ENCODE results near the gene GDF11. TPM values are rescaled to one million over a fixed set of nuclear protein-coding genes. Genes with fewer than 3 reads are reported as not detected.

GDF11 gene
- total RNA-seq, 1 experiment from 2014 or later: 5.3 TPM

- CTCF ChIA-PET: interaction anchor here (1.2 to 1.9 kb wide), 6 partner anchors 8 to 461 kb away, joined by 3 to 48 read pairs (median 6); partner anchors contain the start of genes RDH5 and SMARCC2
- no peak for DNase-seq (ENCODE audit: low read depth, low spot score)
- TF ChIP-seq SIN3A (IDR thresholded peaks at IDR 0.05; ENCODE audit: low read depth) (no peak), ATF3 (IDR thresholded peaks at IDR 0.05) (no peak), TCF7L2 (IDR thresholded peaks at IDR 0.05; ENCODE audit: borderline replicate concordance, extremely low read depth, insufficient read depth, insufficient read length) (peak; percentile 47)
- H3K4me1 ChIP-seq (ENCODE audit: control insufficient read depth in 1 of 2, insufficient read depth in 2 of 2, low read length in 2 of 2): peaks cover 18 to 52% of the 10 kb centered on the region in 2 experiments
- H3K79me2 ChIP-seq (ENCODE audit: insufficient read depth, low read length): peaks cover 22% of the 10 kb centered on the region
- intact Hi-C loops (cut with micrococcal nuclease): no loop called here
- H3K9me3 ChIP-seq (ENCODE audit: control insufficient read depth in 1 of 2, insufficient read depth in 1 of 2, low read depth in 1 of 2, low read length in 2 of 2): no peaks in the 10 kb centered on the region
- H3K36me3 ChIP-seq (ENCODE audit: control insufficient read depth in 1 of 2, insufficient read depth in 2 of 2, low read length in 2 of 2): peaks cover 9 to 35% of the 10 kb centered on the region in 2 experiments; a peak in 3 of 4 replicates
- peak overlapping the region; percentile 95 for H3K4me2 ChIP-seq (ENCODE audit: low read length)
- peak overlapping the region; percentile 93 for H3K9ac ChIP-seq (ENCODE audit: low read length)
- H3K27ac ChIP-seq (ENCODE audit: low read depth, low read length): peak overlapping the region; percentile 94
- H4K20me1 ChIP-seq (ENCODE audit: insufficient read depth): no peaks in the 10 kb centered on the region
- no TSS peak for BruUV-seq (replicated peaks)
- peak overlapping the region; percentile 88 to 96 for H3K4me3 ChIP-seq (replicated peaks in 1 of 2; ENCODE audit: low read depth in 1 of 2, low read length in 2 of 2)
- H3K9me2 ChIP-seq (ENCODE audit: insufficient read depth): no peaks in the 10 kb centered on the region
- ATAC-seq: peak; percentile 33
- H2AFZ ChIP-seq (ENCODE audit: low read depth, low read length, poor library complexity, severe bottlenecking): no peak overlapping the region
- RAD21 ChIA-PET (ENCODE audit: low non-redundant PET in 1 of 2, low total read pairs in 2 of 2, uncharacterized antibody in 2 of 2, unreplicated experiment in 2 of 2): interaction anchor here in 1 of 2 experiments (1.8 kb wide), 1 partner anchor 10 kb away, joined by 7 read pairs; no protein-coding TSS in a partner anchor
- POLR2A ChIA-PET: interaction anchor here (0.7 to 2.3 kb wide), 5 partner anchors 10 to 945 kb away, joined by 3 to 24 read pairs (median 4); partner anchors contain the start of genes DNAJC14, ORMDL2 and SARNP
- no peaks in the 10 kb centered on the region for H3K27me3 ChIP-seq (ENCODE audit: insufficient read depth, low read length)
Observed at GRCh38 chr12:55728186-55728938, 14.6 kb upstream of the GDF11 start.

- Histone ChIP-seq H3K4me3 (replicated peaks in 1 of 2; ENCODE audit: low read depth in 1 of 2, low read length in 2 of 2) (peak within 1 kb of the TSS; percentile 88 to 96), H3K79me2 (ENCODE audit: insufficient read depth, low read length) (peaks cover 22% of the 10 kb centered on the region), H3K9me3 (ENCODE audit: control insufficient read depth in 1 of 2, insufficient read depth in 1 of 2, low read depth in 1 of 2, low read length in 2 of 2) (no peaks in the 10 kb centered on the region), H3K4me1 (ENCODE audit: control insufficient read depth in 1 of 2, insufficient read depth in 2 of 2, low read length in 2 of 2) (peaks cover 19 to 55% of the 10 kb centered on the region in 2 experiments), H3K36me3 (ENCODE audit: control insufficient read depth in 1 of 2, insufficient read depth in 2 of 2, low read length in 2 of 2) (peaks cover 7 to 27% of the 10 kb centered on the region in 2 experiments; a peak in 3 of 4 replicates), H3K27me3 (ENCODE audit: insufficient read depth, low read length) (no peaks in the 10 kb centered on the region), H2AFZ (ENCODE audit: low read depth, low read length, poor library complexity, severe bottlenecking) (no peak within 1 kb of the TSS), H3K9ac (ENCODE audit: low read length) (peak within 1 kb of the TSS; percentile 93), H3K4me2 (ENCODE audit: low read length) (peak within 1 kb of the TSS; percentile 95), H4K20me1 (ENCODE audit: insufficient read depth) (no peaks in the 10 kb centered on the region), H3K27ac (ENCODE audit: low read depth, low read length) (peak within 1 kb of the TSS; percentile 94), H3K9me2 (ENCODE audit: insufficient read depth) (no peaks in the 10 kb centered on the region)
- ATAC-seq: peak; percentile 83
- ChIA-PET POLR2A (interaction anchor here (0.7 to 2.3 kb wide), 9 partner anchors 9 to 945 kb away, joined by 3 to 24 read pairs (median 4); partner anchors contain the start of genes BLOC1S1, DNAJC14, ORMDL2 and RDH5), RAD21 (ENCODE audit: low non-redundant PET in 1 of 2, low total read pairs in 2 of 2, uncharacterized antibody in 2 of 2, unreplicated experiment in 2 of 2) (interaction anchor here (0.5 to 1.8 kb wide), 3 partner anchors 9 to 52 kb away, joined by 3 to 7 read pairs (median 4); partner anchors contain the start of gene RDH5 (in 1 of the 2)), CTCF (interaction anchor here (0.8 to 1.9 kb wide), 8 partner anchors 9 to 460 kb away, joined by 3 to 48 read pairs (median 6); partner anchors contain the start of genes RDH5 and SMARCC2)
- intact Hi-C loops (cut with micrococcal nuclease): no loop called here
- no TSS peak for BruUV-seq (replicated peaks)
- peak; percentile 68 for DNase-seq (ENCODE audit: low read depth, low spot score)
- TF ChIP-seq ATF3 (IDR thresholded peaks at IDR 0.05) (no peak), POLR2AphosphoS5 (IDR thresholded peaks at IDR 0.05; ENCODE audit: low read depth, low read length) (peak; percentile 63; the same call in 1 of the 2 replicates), SP1 (IDR thresholded peaks at IDR 0.05; ENCODE audit: low read depth) (no peak), SRF (IDR thresholded peaks at IDR 0.05; ENCODE audit: low read depth) (no peak), FOSL1 (IDR thresholded peaks at IDR 0.05; ENCODE audit: low read depth) (no peak), MAX (IDR thresholded peaks at IDR 0.05) (no peak), ELF1 (IDR thresholded peaks at IDR 0.05; ENCODE audit: borderline replicate concordance, low read depth) (no peak), JUND (IDR thresholded peaks at IDR 0.05) (no peak), CTCF (IDR thresholded peaks at IDR 0.05 in 2 of 3, conservative IDR thresholded peaks at IDR 0.05 in 1 of 3; ENCODE audit: borderline replicate concordance in 1 of 3, insufficient read depth in 1 of 3, low read depth in 2 of 3, low read length in 2 of 3) (no peak), YY1 (IDR thresholded peaks at IDR 0.05; ENCODE audit: extremely low read depth, insufficient replicate concordance, low read depth, low read length) (peak; percentile 33)
Observed at GRCh38 chr12:55728939-55729818, 13.7 kb upstream of the GDF11 start, which contains the start of gene CD63. Gene CD63, minus strand, starts transcription at chr12:55729009. Its CDS starts 668 bp downstream, at chr12:55728341.
